Measurements from ENCODE around the gene LEF1. TPM values are rescaled to one million over a fixed set of nuclear protein-coding genes. Genes with fewer than 3 reads are reported as not detected.

Gene LEF1
- polyA plus RNA-seq, 1 experiment = 2.7 TPM

GRCh38 chr4:108163351-108163750, 5.4 kb downstream of the LEF1 start:
- POLR2A ChIA-PET = no interaction called here
- TF ChIP-seq CTCF (IDR thresholded peaks at IDR 0.05; ENCODE audit: insufficient read depth, low read depth, low read length) = no peak

GRCh38 chr4:108160741-108161352, 7.9 kb downstream of the LEF1 start:
- no peak for TF ChIP-seq CTCF (IDR thresholded peaks at IDR 0.05; ENCODE audit: insufficient read depth, low read depth, low read length)
- Histone ChIP-seq H3K27me3 (ENCODE audit: control insufficient read depth, insufficient read depth, low read length) (peaks cover 4% of the 10 kb centered on the region), H3K4me3 (ENCODE audit: low read depth, low read length) (no peak overlapping the region), H3K36me3 (ENCODE audit: control insufficient read depth, insufficient read depth, low read length) (no peaks in the 10 kb centered on the region)
- ChIA-PET POLR2A (no interaction called here), CTCF (no interaction called here)
- DNase-seq (ENCODE audit: low read depth) = no peak

More at GRCh38 chr4:108163351-108163750, 5.4 kb downstream of the LEF1 start:
- CTCF ChIA-PET = no interaction called here
- H3K4me3 ChIP-seq (ENCODE audit: low read depth, low read length) = no peak overlapping the region
- H3K36me3 ChIP-seq (ENCODE audit: control insufficient read depth, insufficient read depth, low read length) = no peaks in the 10 kb centered on the region
- no peak for DNase-seq (ENCODE audit: low read depth)
- H3K27me3 ChIP-seq (ENCODE audit: control insufficient read depth, insufficient read depth, low read length) = peaks cover 12% of the 10 kb centered on the region

- ChIA-PET CTCF (no interaction called here), POLR2A (no interaction called here)
- Histone ChIP-seq H3K27me3 (ENCODE audit: control insufficient read depth, insufficient read depth, low read length) (no peaks in the 10 kb centered on the region; the same call in 1 of the 2 replicates), H3K4me3 (ENCODE audit: low read depth, low read length) (no peak overlapping the region), H3K36me3 (ENCODE audit: control insufficient read depth, insufficient read depth, low read length) (no peaks in the 10 kb centered on the region)
- DNase-seq (ENCODE audit: low read depth) = no peak
- TF ChIP-seq CTCF (IDR thresholded peaks at IDR 0.05; ENCODE audit: insufficient read depth, low read depth, low read length) = no peak
Observed at GRCh38 chr4:108159845-108160244, 8.9 kb downstream of the LEF1 start.

- CTCF ChIA-PET = no interaction called here
- TF ChIP-seq CTCF (IDR thresholded peaks at IDR 0.05; ENCODE audit: insufficient read depth, low read depth, low read length) = no peak
- Histone ChIP-seq H3K27me3 (ENCODE audit: control insufficient read depth, insufficient read depth, low read length) (no peaks in the 10 kb centered on the region), H3K4me3 (ENCODE audit: low read depth, low read length) (no peak overlapping the region), H3K36me3 (ENCODE audit: control insufficient read depth, insufficient read depth, low read length) (no peaks in the 10 kb centered on the region)
- POLR2A ChIA-PET = interaction anchor here (0.7 kb wide), 1 partner anchor 16 kb away, joined by 4 read pairs; no protein-coding TSS in a partner anchor
- DNase-seq (ENCODE audit: low read depth) = no peak
Observed at GRCh38 chr4:108157655-108158054, 11.1 kb downstream of the LEF1 start.

- Histone ChIP-seq H3K27me3 (ENCODE audit: control insufficient read depth, insufficient read depth, low read length) (no peaks in the 10 kb centered on the region; the same call in 1 of the 2 replicates), H3K4me3 (ENCODE audit: low read depth, low read length) (no peak overlapping the region), H3K36me3 (ENCODE audit: control insufficient read depth, insufficient read depth, low read length) (no peaks in the 10 kb centered on the region)
- no peak for DNase-seq (ENCODE audit: low read depth)
- CTCF ChIA-PET = interaction anchor here (0.6 kb wide), 1 partner anchor 22 kb away, joined by 4 read pairs; no protein-coding TSS in a partner anchor
- POLR2A ChIA-PET = no interaction called here
- TF ChIP-seq CTCF (IDR thresholded peaks at IDR 0.05; ENCODE audit: insufficient read depth, low read depth, low read length) = no peak
Observed at GRCh38 chr4:108156391-108156790, 12.3 kb downstream of the LEF1 start.

Data from BJ (cell line).